Fibroblast of pulmonary artery (primary cell): ENCODE data around the gene KLF15.
A peak's percentile ranks its signal among the peaks of the same experiment; 100 is the strongest.

Source experiments
- DNase-seq: peaks from one replicate; pipeline ENCODE4 v3.0.0-alpha.2; 2010; ENCODE audit warnings: low read depth
- H3K4me3 ChIP-seq: replicated peaks from 2 replicates; pipeline ENCODE4 v1.5.1; 2011; ENCODE audit warnings: low read depth, mild to moderate bottlenecking, control low read depth, low read length, moderate library complexity
- CTCF ChIP-seq: IDR thresholded peaks from 2 replicates; pipeline ENCODE4 v1.5.1; 2011; ENCODE audit warnings: mild to moderate bottlenecking, control low read depth, low read length, inconsistent platforms; ENCODE audit errors: missing control alignments

KLF15 gene

GRCh38 chr3:126375835-126376331 is 18.7 kb upstream of the KLF15 start:
- no peak overlapping the region for H3K4me3 ChIP-seq
- TF ChIP-seq CTCF = no peak
- no peak for DNase-seq

GRCh38 chr3:126373682-126374601 is 16.7 kb upstream of the KLF15 start:
- peak; percentile 39 for DNase-seq
- no peak for TF ChIP-seq CTCF
- no peak overlapping the region for H3K4me3 ChIP-seq

- no peak overlapping the region for H3K4me3 ChIP-seq
- DNase-seq = no peak
- TF ChIP-seq CTCF = no peak
These were observed 16.0 kb upstream of the KLF15 start for GRCh38 chr3:126373146-126373613.

GRCh38 chr3:126372413-126373145 is 15.4 kb upstream of the KLF15 start:
- DNase-seq = no peak
- H3K4me3 ChIP-seq = no peak overlapping the region
- TF ChIP-seq CTCF = no peak

- no peak for DNase-seq
- TF ChIP-seq CTCF = no peak
These were observed 14.0 kb upstream of the KLF15 start for GRCh38 chr3:126371096-126371705.

GRCh38 chr3:126370606-126371005 is 13.4 kb upstream of the KLF15 start:
- no peak for DNase-seq
- no peak for TF ChIP-seq CTCF
- H3K4me3 ChIP-seq = no peak overlapping the region

More at GRCh38 chr3:126371096-126371705, 14.0 kb upstream of the KLF15 start:
- H3K4me3 ChIP-seq = no peak overlapping the region
